Lower leg skin (tissue), 3 donors: ENCODE results near the gene GFPT1.
"Not testable (repeated sequence)": the region's sequence is repeated elsewhere in the genome, so short reads cannot be mapped to it uniquely, and the experiment has no call there.

ENCODE experiments used
- POLR2A ChIP-seq, 2 donors: fragments of 450-650 bp; IDR thresholded peaks; one replicate each; pipeline ENCODE4 v1.6.1; 2016 to 2017; ENCODE audit warnings: antibody characterized with exemption in 2 of 2, mild to moderate bottlenecking in 1 of 2, moderate library complexity in 1 of 2
- TF ChIP-seq, protein P1 (sequence below), 3 donors: fragments of 450-650 bp; IDR thresholded peaks; one replicate each; pipeline ENCODE4 v1.5.1; 2016; ENCODE audit warnings: antibody characterized with exemption in 3 of 3, mild to moderate bottlenecking in 3 of 3, moderate library complexity in 2 of 3

DNA sequence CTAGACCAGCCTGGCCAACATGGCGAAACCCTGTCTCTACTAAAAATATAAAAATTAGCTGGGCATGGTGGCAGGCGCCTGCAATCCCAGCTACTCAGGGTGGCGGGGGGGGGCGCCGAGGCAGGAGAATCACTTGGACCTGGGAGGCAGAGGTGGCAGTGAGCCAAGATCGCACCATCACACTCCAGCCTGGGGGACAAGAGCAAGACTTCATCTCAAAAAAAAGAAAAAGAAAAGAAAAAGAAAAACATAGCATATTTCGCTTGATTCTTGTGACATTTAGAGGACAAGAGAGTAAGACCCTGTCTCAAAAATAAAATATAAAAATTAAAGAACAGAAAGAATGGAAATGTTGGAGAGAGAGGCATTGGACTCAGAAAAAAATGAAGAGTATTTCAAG, 32.1 kb upstream of the GFPT1 start:
- TF ChIP-seq, protein P1, sequence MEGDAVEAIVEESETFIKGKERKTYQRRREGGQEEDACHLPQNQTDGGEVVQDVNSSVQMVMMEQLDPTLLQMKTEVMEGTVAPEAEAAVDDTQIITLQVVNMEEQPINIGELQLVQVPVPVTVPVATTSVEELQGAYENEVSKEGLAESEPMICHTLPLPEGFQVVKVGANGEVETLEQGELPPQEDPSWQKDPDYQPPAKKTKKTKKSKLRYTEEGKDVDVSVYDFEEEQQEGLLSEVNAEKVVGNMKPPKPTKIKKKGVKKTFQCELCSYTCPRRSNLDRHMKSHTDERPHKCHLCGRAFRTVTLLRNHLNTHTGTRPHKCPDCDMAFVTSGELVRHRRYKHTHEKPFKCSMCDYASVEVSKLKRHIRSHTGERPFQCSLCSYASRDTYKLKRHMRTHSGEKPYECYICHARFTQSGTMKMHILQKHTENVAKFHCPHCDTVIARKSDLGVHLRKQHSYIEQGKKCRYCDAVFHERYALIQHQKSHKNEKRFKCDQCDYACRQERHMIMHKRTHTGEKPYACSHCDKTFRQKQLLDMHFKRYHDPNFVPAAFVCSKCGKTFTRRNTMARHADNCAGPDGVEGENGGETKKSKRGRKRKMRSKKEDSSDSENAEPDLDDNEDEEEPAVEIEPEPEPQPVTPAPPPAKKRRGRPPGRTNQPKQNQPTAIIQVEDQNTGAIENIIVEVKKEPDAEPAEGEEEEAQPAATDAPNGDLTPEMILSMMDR (IDR thresholded peaks at IDR 0.05) = not testable (repeated sequence)
- TF ChIP-seq POLR2A (IDR thresholded peaks at IDR 0.05) = not testable (repeated sequence)
